Fibroblast of villous mesenchyme (primary cell): ENCODE measurements around the gene FRAS1. TPM values are rescaled to one million over a fixed set of nuclear protein-coding genes. Genes with fewer than 3 reads are reported as not detected.
A peak's percentile ranks its signal among the peaks of the same experiment; 100 is the strongest.

Source experiments
- DNase-seq: peaks from one replicate; pipeline ENCODE4 v3.0.0-alpha.2; 2010; ENCODE audit warnings: low read depth
- H3K4me3 ChIP-seq: 2 replicates; pipeline ENCODE4 v1.5.1; 2011; ENCODE audit warnings: low read depth, mild to moderate bottlenecking, low read length
- total RNA-seq: library from RNA; depleted of rRNA; stranded (reverse); fragments of >200 nt; gene quantifications from 2 replicates; pipeline ENCODE4 v1.2.3, GENCODE V29; 2012
- TF ChIP-seq, protein P1 (sequence below): IDR thresholded peaks from 2 replicates; pipeline ENCODE4 v1.5.1; 2012; ENCODE audit warnings: low read depth, mild to moderate bottlenecking, low read length; ENCODE audit not compliant: insufficient read depth

The FRAS1 gene
- total RNA-seq, 1 donor, result 1.3 TPM

- no peak overlapping the region for H3K4me3 ChIP-seq
- DNase-seq, result peak; percentile 51
- TF ChIP-seq, protein P1, sequence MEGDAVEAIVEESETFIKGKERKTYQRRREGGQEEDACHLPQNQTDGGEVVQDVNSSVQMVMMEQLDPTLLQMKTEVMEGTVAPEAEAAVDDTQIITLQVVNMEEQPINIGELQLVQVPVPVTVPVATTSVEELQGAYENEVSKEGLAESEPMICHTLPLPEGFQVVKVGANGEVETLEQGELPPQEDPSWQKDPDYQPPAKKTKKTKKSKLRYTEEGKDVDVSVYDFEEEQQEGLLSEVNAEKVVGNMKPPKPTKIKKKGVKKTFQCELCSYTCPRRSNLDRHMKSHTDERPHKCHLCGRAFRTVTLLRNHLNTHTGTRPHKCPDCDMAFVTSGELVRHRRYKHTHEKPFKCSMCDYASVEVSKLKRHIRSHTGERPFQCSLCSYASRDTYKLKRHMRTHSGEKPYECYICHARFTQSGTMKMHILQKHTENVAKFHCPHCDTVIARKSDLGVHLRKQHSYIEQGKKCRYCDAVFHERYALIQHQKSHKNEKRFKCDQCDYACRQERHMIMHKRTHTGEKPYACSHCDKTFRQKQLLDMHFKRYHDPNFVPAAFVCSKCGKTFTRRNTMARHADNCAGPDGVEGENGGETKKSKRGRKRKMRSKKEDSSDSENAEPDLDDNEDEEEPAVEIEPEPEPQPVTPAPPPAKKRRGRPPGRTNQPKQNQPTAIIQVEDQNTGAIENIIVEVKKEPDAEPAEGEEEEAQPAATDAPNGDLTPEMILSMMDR, result peak; percentile 71
Observed at GRCh38 chr4:78517050-78517652, 460.0 kb downstream of the FRAS1 start.

DNA sequence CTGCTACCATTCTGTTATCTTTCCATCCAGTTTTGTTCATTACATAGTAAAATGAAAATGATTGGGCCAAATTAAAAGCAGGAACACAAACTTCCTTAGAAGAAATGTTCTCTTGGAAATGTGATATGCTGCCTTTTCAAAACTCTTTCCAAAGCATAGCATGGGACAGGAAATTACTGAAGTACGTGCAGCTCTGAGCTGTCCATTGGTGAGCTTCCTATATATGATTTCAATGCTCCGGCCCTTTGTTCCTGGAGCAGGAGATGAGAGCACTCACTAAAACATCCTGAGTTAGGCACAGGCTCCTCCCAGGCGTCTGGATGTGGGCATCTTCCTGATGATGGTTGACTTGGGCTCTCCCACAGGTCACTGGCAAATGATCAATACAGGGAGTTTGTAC, 461.4 kb downstream of the FRAS1 start:
- DNase-seq, result no peak
- TF ChIP-seq, protein P1, result no peak
- H3K4me3 ChIP-seq, result no peak overlapping the region

DNA sequence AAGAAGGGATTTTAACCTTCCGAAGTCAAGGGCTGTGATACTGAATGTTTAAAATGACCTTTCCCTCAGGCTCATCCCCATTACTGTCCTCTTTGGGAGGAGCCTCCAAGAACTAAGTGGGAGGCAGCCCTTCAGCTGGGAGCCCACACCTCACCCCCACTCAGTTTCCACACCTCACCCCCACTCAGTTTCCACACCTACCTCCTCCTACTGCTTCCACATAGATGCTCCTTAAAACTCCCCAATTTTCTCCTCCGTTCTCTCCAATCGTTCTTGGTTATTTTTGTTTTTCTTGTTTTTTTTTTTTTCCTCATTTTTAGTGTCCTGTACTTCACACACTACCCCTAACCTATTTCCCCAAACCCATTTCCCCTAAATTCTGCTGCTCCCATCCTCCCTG, 462.8 kb downstream of the FRAS1 start:
- H3K4me3 ChIP-seq, result no peak overlapping the region
- TF ChIP-seq, protein P1, result no peak
- no peak for DNase-seq

DNA sequence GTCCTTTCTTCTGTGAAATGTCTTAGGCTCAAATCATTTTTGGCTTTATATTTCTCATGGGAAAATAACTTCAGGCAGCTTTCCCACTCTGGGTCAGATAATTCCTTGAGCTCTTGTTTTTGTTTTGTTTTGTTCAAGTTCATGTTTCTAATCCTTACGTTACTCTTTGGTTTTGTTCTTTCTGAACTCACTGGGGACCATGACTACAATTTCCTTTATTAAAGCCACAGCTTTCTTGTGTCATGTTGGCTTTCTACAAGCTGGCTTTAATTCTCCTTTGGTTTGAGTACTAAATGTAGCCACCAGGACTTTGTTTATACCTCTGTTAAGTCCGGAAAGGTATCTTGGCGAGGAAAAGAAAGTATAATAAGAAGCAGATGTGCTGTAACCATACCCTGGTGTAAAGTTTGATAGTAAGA, 463.7 kb downstream of the FRAS1 start:
- peak; percentile 47 for DNase-seq
- TF ChIP-seq, protein P1, result no peak
- no peak overlapping the region for H3K4me3 ChIP-seq

DNA sequence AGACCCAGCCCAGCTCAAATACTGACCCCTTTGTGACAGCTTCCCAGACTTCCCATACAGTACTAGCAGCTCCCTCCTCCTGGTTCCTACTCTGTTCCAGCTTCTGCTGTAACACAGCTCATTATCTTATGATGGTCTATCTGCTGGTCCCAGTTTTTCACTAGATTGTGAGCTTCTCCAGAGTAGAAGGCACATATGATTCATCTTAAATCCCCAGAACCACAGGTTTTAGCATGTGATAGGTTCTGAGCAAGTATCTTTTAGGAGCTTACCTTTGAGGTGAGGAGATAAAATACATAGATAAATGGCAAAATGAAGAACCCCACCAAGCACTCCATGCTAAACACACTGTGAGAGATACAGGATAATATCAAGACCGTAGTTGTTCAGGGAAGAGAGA, 466.9 kb downstream of the FRAS1 start:
- no peak overlapping the region for H3K4me3 ChIP-seq
- DNase-seq, result no peak
- TF ChIP-seq, protein P1, result no peak

DNA sequence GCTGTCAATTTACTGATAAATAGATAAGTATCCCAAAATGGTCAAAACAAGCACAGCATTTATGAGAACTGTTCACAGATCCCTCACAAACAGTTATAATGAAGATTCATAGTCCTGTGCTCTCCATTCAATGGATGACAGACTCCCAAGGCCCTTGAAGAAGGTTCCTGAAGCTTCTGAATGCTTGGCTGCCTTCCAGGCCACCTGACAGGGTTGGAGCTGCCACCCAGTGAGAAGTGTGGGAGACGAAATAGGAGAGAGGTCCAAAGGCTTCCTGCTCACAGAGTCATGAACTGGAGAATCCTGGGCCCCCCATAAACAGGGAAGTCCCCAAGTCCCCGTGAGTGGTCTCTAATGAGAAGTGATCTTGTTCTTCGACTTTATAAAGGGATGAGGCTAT, 468.4 kb downstream of the FRAS1 start:
- no peak overlapping the region for H3K4me3 ChIP-seq
- no peak for DNase-seq
- TF ChIP-seq, protein P1, result no peak

DNA sequence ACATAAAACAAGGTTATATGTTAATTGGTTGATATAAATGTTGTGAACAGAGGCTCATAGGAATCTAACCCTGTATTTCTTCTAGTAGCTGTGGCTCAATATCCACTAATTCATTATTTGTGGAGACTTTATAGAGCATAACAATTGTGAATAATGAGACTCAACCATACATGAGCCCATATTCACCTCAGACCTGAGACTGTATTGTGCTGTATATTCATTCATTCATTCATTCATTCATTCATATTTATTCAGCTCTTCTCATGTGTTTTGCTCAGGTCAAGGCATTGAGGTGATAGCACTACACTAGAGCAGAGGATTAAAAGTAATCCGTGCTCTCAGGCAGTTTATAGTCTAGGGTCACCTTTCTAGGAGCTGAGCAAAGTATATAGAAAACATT, 470.0 kb downstream of the FRAS1 start:
- TF ChIP-seq, protein P1, result no peak
- no peak overlapping the region for H3K4me3 ChIP-seq
- no peak for DNase-seq
